KMS-11 (cell line): Measurements from ENCODE around the gene STAG3.
A peak's percentile ranks its signal among the peaks of the same experiment; 100 is the strongest.

Experiments
- H2AFZ ChIP-seq: fragments of 200-600 bp; sonication (generic); 2 replicates; pipeline ENCODE4 v1.6.1; 2016; ENCODE audit warnings: antibody characterized with exemption, mixed run types, low read depth
- H3K27ac ChIP-seq: fragments of 200-600 bp; sonication (generic); 2 replicates; pipeline ENCODE4 v1.6.1; 2016; ENCODE audit warnings: mild to moderate bottlenecking, mixed run types
- H3K27me3 ChIP-seq: fragments of 200-600 bp; sonication (generic); 2 replicates; pipeline ENCODE4 v1.6.1; 2017; ENCODE audit warnings: mild to moderate bottlenecking, low read depth, mixed run types, moderate library complexity; ENCODE audit not compliant: insufficient read depth
- H3K36me3 ChIP-seq: fragments of 200-600 bp; sonication (generic); 2 replicates; pipeline ENCODE4 v1.6.1; 2017; ENCODE audit warnings: mild to moderate bottlenecking, mixed run types; ENCODE audit not compliant: insufficient read depth
- H3K4me1 ChIP-seq: fragments of 200-600 bp; sonication (generic); 2 replicates; pipeline ENCODE4 v1.6.1; 2016; ENCODE audit warnings: mild to moderate bottlenecking, low read depth, mixed run types; ENCODE audit not compliant: poor library complexity, severe bottlenecking
- H3K4me2 ChIP-seq: fragments of 200-600 bp; sonication (generic); 2 replicates; pipeline ENCODE4 v1.7.0; 2016; ENCODE audit warnings: mild to moderate bottlenecking, mixed run types
- H3K4me3 ChIP-seq: fragments of 200-600 bp; sonication (generic); IDR thresholded peaks from 2 replicates; pipeline ENCODE4 v1.6.1; 2017; ENCODE audit warnings: low read depth, low read length, mixed read lengths; ENCODE audit not compliant: insufficient read depth
- H3K79me2 ChIP-seq: fragments of 200-600 bp; sonication (generic); 2 replicates; pipeline ENCODE4 v1.6.1; 2016; ENCODE audit warnings: low read depth, mixed run types; ENCODE audit not compliant: insufficient read depth
- H3K9ac ChIP-seq: fragments of 200-600 bp; sonication (generic); 2 replicates; pipeline ENCODE4 v1.6.1; 2016; ENCODE audit warnings: mild to moderate bottlenecking, mixed run types
- H4K20me1 ChIP-seq: fragments of 200-600 bp; sonication (generic); 2 replicates; pipeline ENCODE4 v1.6.1; 2016; ENCODE audit warnings: mild to moderate bottlenecking, mixed run types; ENCODE audit not compliant: insufficient read depth
- CTCF ChIP-seq: fragments of 200-600 bp; sonication (generic); conservative IDR thresholded peaks from 2 replicates; pipeline ENCODE4 v1.6.1; 2017; ENCODE audit warnings: low read depth, mild to moderate bottlenecking, antibody characterized with exemption, low read length, moderate library complexity, mixed read lengths

The STAG3 gene

GRCh38 chr7:100157334-100158228, 20.1 kb upstream of the STAG3 start:
- no peaks in the 10 kb centered on the region; the same call in 1 of the 2 replicates for H3K36me3 ChIP-seq
- H2AFZ ChIP-seq: no peak overlapping the region

GRCh38 chr7:100158229-100159098, 19.3 kb upstream of the STAG3 start, which contains the start of gene TRAPPC14:
Gene TRAPPC14, minus strand, starts transcription at chr7:100158723. Its CDS starts 224 bp downstream, at chr7:100158499.
- Histone ChIP-seq H3K4me1 (peaks cover 17% of the 10 kb centered on the region), H3K79me2 (no peaks in the 10 kb centered on the region; the same call in 1 of the 2 replicates), H3K4me2 (peak within 1 kb of the TSS; percentile 90), H3K27me3 (peaks cover 31% of the 10 kb centered on the region), H4K20me1 (no peaks in the 10 kb centered on the region), H3K36me3 (no peaks in the 10 kb centered on the region; the same call in 1 of the 2 replicates), H3K27ac (no peak within 1 kb of the TSS), H3K9ac (peak within 1 kb of the TSS; percentile 41), H2AFZ (peak within 1 kb of the TSS; percentile 91), H3K4me3 (no peak within 1 kb of the TSS)
- no peak for TF ChIP-seq CTCF

More at GRCh38 chr7:100157334-100158228, 20.1 kb upstream of the STAG3 start:
- no peak for TF ChIP-seq CTCF
- peaks cover 22% of the 10 kb centered on the region for H3K27me3 ChIP-seq
- no peak overlapping the region for H3K4me3 ChIP-seq
- peaks cover 17% of the 10 kb centered on the region for H3K4me1 ChIP-seq
- H3K4me2 ChIP-seq: peak overlapping the region; percentile 90
- H3K27ac ChIP-seq: no peak overlapping the region
- H4K20me1 ChIP-seq: no peaks in the 10 kb centered on the region
- no peaks in the 10 kb centered on the region; the same call in 1 of the 2 replicates for H3K79me2 ChIP-seq
- H3K9ac ChIP-seq: peak overlapping the region; percentile 41

GRCh38 chr7:100159099-100159623, 18.6 kb upstream of the STAG3 start:
- Histone ChIP-seq H3K4me1 (peaks cover 17% of the 10 kb centered on the region), H3K4me2 (peak overlapping the region; percentile 90), H3K36me3 (no peaks in the 10 kb centered on the region; the same call in 1 of the 2 replicates), H4K20me1 (no peaks in the 10 kb centered on the region), H3K9ac (peak overlapping the region; percentile 41; the same call in 1 of the 2 replicates), H3K79me2 (no peaks in the 10 kb centered on the region; the same call in 1 of the 2 replicates), H3K27ac (no peak overlapping the region), H3K27me3 (peaks cover 38% of the 10 kb centered on the region), H2AFZ (peak overlapping the region; percentile 91), H3K4me3 (no peak overlapping the region)
- no peak for TF ChIP-seq CTCF

GRCh38 chr7:100160067-100160466, 17.7 kb upstream of the STAG3 start:
- Histone ChIP-seq H3K4me3 (no peak overlapping the region), H3K9ac (no peak overlapping the region), H3K4me2 (no peak overlapping the region), H3K79me2 (no peaks in the 10 kb centered on the region; the same call in 1 of the 2 replicates), H3K27ac (no peak overlapping the region), H3K36me3 (no peaks in the 10 kb centered on the region; the same call in 1 of the 2 replicates), H4K20me1 (no peaks in the 10 kb centered on the region), H2AFZ (no peak overlapping the region), H3K27me3 (peaks cover 46% of the 10 kb centered on the region), H3K4me1 (peaks cover 17% of the 10 kb centered on the region)
- TF ChIP-seq CTCF: no peak
